H9 (cell line): ENCODE results near the gene PI3. TPM values are rescaled to one million over a fixed set of nuclear protein-coding genes. Genes with fewer than 3 reads are reported as not detected.

Experiments
- DNase-seq: peaks from one replicate; pipeline ENCODE4 v3.0.0-alpha.2; 2017
- H2AFZ ChIP-seq: one replicate; pipeline ENCODE4 v1.6.1; 2013; ENCODE audit warnings: mild to moderate bottlenecking, low read length, control low read depth, moderate library complexity
- H2AK5ac ChIP-seq: 2 replicates; pipeline ENCODE4 v1.6.1; 2013; ENCODE audit warnings: low read length, control low read depth, mixed read lengths; ENCODE audit not compliant: insufficient read length
- H2BK120ac ChIP-seq: one replicate; pipeline ENCODE4 v1.6.1; 2013; ENCODE audit warnings: low read depth, mild to moderate bottlenecking, low read length, control low read depth, inconsistent platforms; ENCODE audit not compliant: poor library complexity, severe bottlenecking
- H2BK12ac ChIP-seq: 2 replicates; pipeline ENCODE4 v1.6.1; 2013; ENCODE audit warnings: low read length, control low read depth, mixed read lengths, low read depth; ENCODE audit not compliant: insufficient read length
- H2BK15ac ChIP-seq: 2 replicates; pipeline ENCODE4 v1.6.1; 2013; ENCODE audit warnings: low read depth, low read length, control low read depth
- H2BK20ac ChIP-seq: one replicate; pipeline ENCODE4 v1.6.1; 2013; ENCODE audit warnings: low read depth, mild to moderate bottlenecking, low read length, control low read depth, inconsistent platforms; ENCODE audit not compliant: poor library complexity, severe bottlenecking
- H2BK5ac ChIP-seq: 2 replicates; pipeline ENCODE4 v1.6.1; 2013; ENCODE audit warnings: low read length, control low read depth, mixed read lengths; ENCODE audit not compliant: insufficient read length
- H3K14ac ChIP-seq: 2 replicates; pipeline ENCODE4 v1.6.1; 2013; ENCODE audit warnings: low read length, control low read depth; ENCODE audit not compliant: insufficient read depth
- H3K18ac ChIP-seq: 2 replicates; pipeline ENCODE4 v1.6.1; 2013; ENCODE audit warnings: low read depth, mild to moderate bottlenecking, mixed read lengths, low read length, control low read depth; ENCODE audit not compliant: insufficient read length
- H3K23ac ChIP-seq: 2 replicates; pipeline ENCODE4 v1.6.1; 2013; ENCODE audit warnings: low read length, control low read depth, mixed read lengths, low read depth; ENCODE audit not compliant: insufficient read length
- H3K23me2 ChIP-seq: 2 replicates; pipeline ENCODE4 v1.6.1; 2013; ENCODE audit warnings: low read depth, mild to moderate bottlenecking, mixed read lengths, low read length, control low read depth; ENCODE audit not compliant: insufficient read length, poor library complexity, severe bottlenecking
- H3K27ac ChIP-seq: 2 replicates; pipeline ENCODE4 v1.5.1; 2013; ENCODE audit warnings: low read length, control low read depth, mixed read lengths, low read depth; ENCODE audit not compliant: insufficient read length
- H3K27me3 ChIP-seq: 2 replicates; pipeline ENCODE4 v1.6.1; 2013; ENCODE audit warnings: low read length, control low read depth, inconsistent platforms; ENCODE audit not compliant: insufficient read depth
- H3K4ac ChIP-seq: 2 replicates; pipeline ENCODE4 v1.6.1; 2013; ENCODE audit warnings: low read depth, mild to moderate bottlenecking, control low read depth, inconsistent platforms, low read length, moderate library complexity
- H3K4me1 ChIP-seq: 2 replicates; pipeline ENCODE4 v1.6.1; 2013; ENCODE audit warnings: low read length, control low read depth, inconsistent platforms; ENCODE audit not compliant: insufficient read depth
- H3K4me2 ChIP-seq: 2 replicates; pipeline ENCODE4 v1.6.1; 2013; ENCODE audit warnings: low read length, control low read depth, mixed read lengths; ENCODE audit not compliant: insufficient read length, insufficient read depth
- H3K56ac ChIP-seq: 2 replicates; pipeline ENCODE4 v1.6.1; 2013; ENCODE audit warnings: low read depth, mild to moderate bottlenecking, mixed read lengths, low read length, control low read depth; ENCODE audit not compliant: insufficient read length
- H3K79me1 ChIP-seq: 2 replicates; pipeline ENCODE4 v1.6.1; 2013; ENCODE audit warnings: low read depth, mild to moderate bottlenecking, moderate library complexity, low read length, control low read depth, inconsistent platforms; ENCODE audit not compliant: insufficient read depth, poor library complexity, severe bottlenecking
- H3K79me2 ChIP-seq: 2 replicates; pipeline ENCODE4 v1.6.1; 2013; ENCODE audit warnings: low read length, control low read depth, inconsistent platforms; ENCODE audit not compliant: insufficient read depth
- H3K9ac ChIP-seq: 2 replicates; pipeline ENCODE4 v1.6.1; 2013; ENCODE audit warnings: low read length, control low read depth, mixed read lengths; ENCODE audit not compliant: insufficient read length; ENCODE audit errors: extremely low read depth
- H3K9me3 ChIP-seq: one replicate; pipeline ENCODE4 v1.6.1; 2013; ENCODE audit warnings: low read depth, low read length, inconsistent platforms; ENCODE audit not compliant: control insufficient read depth
- H3T11ph ChIP-seq: one replicate; pipeline ENCODE4 v1.6.1; 2013; ENCODE audit warnings: mild to moderate bottlenecking, low read length, control low read depth, inconsistent platforms
- H4K20me1 ChIP-seq: one replicate; pipeline ENCODE4 v1.6.1; 2013; ENCODE audit not compliant: control insufficient read depth, insufficient read length, insufficient read depth
- H4K5ac ChIP-seq: 2 replicates; pipeline ENCODE4 v1.6.1; 2013; ENCODE audit warnings: low read depth, mild to moderate bottlenecking, mixed read lengths, low read length, control low read depth; ENCODE audit not compliant: insufficient read length
- H4K8ac ChIP-seq: replicated peaks from 2 replicates; pipeline ENCODE4 v1.6.1; 2013; ENCODE audit warnings: low read length, control low read depth, mixed read lengths, low read depth; ENCODE audit not compliant: insufficient read length
- H4K91ac ChIP-seq: 2 replicates; pipeline ENCODE4 v1.6.1; 2013; ENCODE audit warnings: low read depth, mild to moderate bottlenecking, moderate library complexity, mixed read lengths, low read length, control low read depth; ENCODE audit not compliant: insufficient read length
- H3K27ac Mint-ChIP-seq, 3 experiments: 2 replicates in 2 of 3; 3 replicates in 1 of 3; pipeline ENCODE4 v1.8.0; 2020 to 2021; ENCODE audit warnings: mixed read lengths in 3 of 3, mild to moderate bottlenecking in 1 of 3, moderate library complexity in 1 of 3
- H3K27me3 Mint-ChIP-seq: 2 replicates; pipeline ENCODE4 v1.8.0; 2021; ENCODE audit warnings: low read depth, mild to moderate bottlenecking, moderate library complexity, mixed read lengths
- H3K36me3 Mint-ChIP-seq, 3 experiments: 2 replicates in 2 of 3; 3 replicates in 1 of 3; pipeline ENCODE4 v1.8.0; 2020 to 2021; ENCODE audit warnings: low read depth in 3 of 3, mixed read lengths in 3 of 3; ENCODE audit not compliant: insufficient read depth in 1 of 3
- H3K4me1 Mint-ChIP-seq, 2 experiments: 2 replicates each; pipeline ENCODE4 v1.8.0; 2020; ENCODE audit warnings: mixed read lengths in 2 of 2
- H3K4me3 Mint-ChIP-seq, 2 experiments: 2 replicates in 1 of 2; 3 replicates in 1 of 2; pipeline ENCODE4 v1.8.0; 2020 to 2021; ENCODE audit warnings: mild to moderate bottlenecking in 2 of 2, mixed read lengths in 2 of 2, moderate library complexity in 1 of 2
- H3K9me3 Mint-ChIP-seq, 2 experiments: 2 replicates in 1 of 2; 3 replicates in 1 of 2; pipeline ENCODE4 v1.8.0; 2020; ENCODE audit warnings: mild to moderate bottlenecking in 2 of 2, mixed read lengths in 2 of 2, moderate library complexity in 1 of 2
- WGBS: extraction: QIAGEN DNeasy Blood & Tissue Kit; methylation state at CpG from one replicate; pipeline ENCODE4 v1.1.7; 2013; ENCODE audit warnings: missing lambda C conversion rate, low lambda C conversion rate, mixed read lengths; ENCODE audit not compliant: insufficient read length; ENCODE audit errors: extremely low coverage; 5-methylcytosine and 5-hydroxymethylcytosine counted together
- total RNA-seq: library from RNA; stranded (reverse); gene quantifications from 2 replicates; pipeline ENCODE4 v1.2.1, GENCODE V29; 2021
- TF ChIP-seq, protein P1 (sequence below): fragments of 200-600 bp; sonication (generic); conservative IDR thresholded peaks from 3 replicates; pipeline ENCODE4 v1.8.0; 2021; ENCODE audit warnings: antibody characterized with exemption, mild to moderate bottlenecking

The PI3 gene
- total RNA-seq, 1 experiment from 2014 or later: not detected

DNA sequence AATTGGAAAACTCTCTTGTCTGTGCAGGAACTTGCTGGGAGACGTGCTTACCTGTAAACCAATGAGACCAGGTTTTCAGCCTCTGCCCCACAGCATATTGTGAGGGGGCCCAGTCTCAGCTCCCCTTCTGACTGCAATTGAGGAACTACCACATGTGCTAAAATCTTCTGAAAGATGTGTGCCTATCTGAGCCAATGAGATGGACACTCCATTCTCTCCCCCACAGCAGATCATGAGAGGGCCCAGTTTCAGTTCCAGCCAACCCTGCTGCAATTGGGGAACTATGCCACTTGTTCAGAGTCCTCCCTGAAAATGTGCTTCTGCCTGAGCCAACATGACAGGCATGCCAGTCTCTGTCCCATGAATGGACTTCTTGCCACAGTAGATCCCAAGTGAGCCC, 20.9 kb upstream of the PI3 start:
- Histone ChIP-seq H2BK15ac (no peak overlapping the region), H3K79me2 (no peaks in the 10 kb centered on the region), H4K20me1 (no peaks in the 10 kb centered on the region), H2BK5ac (no peak overlapping the region), H3K27me3 (no peaks in the 10 kb centered on the region), H3K14ac (no peak overlapping the region), H2BK12ac (no peak overlapping the region), H3K9me3 (no peaks in the 10 kb centered on the region), H3K18ac (no peak overlapping the region), H2AK5ac (no peak overlapping the region), H3K27ac (no peak overlapping the region), H3K4ac (no peak overlapping the region), H3K4me2 (no peak overlapping the region), H3K9ac (no peak overlapping the region), H4K8ac (no peak overlapping the region), H3K79me1 (no peaks in the 10 kb centered on the region), H2BK120ac (no peak overlapping the region), H4K5ac (no peak overlapping the region), H2BK20ac (no peak overlapping the region), H3K4me1 (no peaks in the 10 kb centered on the region), H4K91ac (no peak overlapping the region), H2AFZ (no peak overlapping the region), H3K23me2 (no peaks in the 10 kb centered on the region), H3K56ac (no peak overlapping the region), H3K23ac (no peak overlapping the region), H3T11ph (no peak overlapping the region)
- WGBS: no CpG with 5 or more reads among the region's 1 CpG
- Mint-ChIP-seq H3K36me3 (no peaks in the 10 kb centered on the region; a peak in 1 of 7 replicates), H3K4me3 (no peak overlapping the region), H3K27me3 (peaks cover 16% of the 10 kb centered on the region), H3K4me1 (no peaks in the 10 kb centered on the region), H3K9me3 (peaks cover 5 to 17% of the 10 kb centered on the region in 2 experiments), H3K27ac (no peak overlapping the region)
- no peak for DNase-seq
- TF ChIP-seq, protein P1, sequence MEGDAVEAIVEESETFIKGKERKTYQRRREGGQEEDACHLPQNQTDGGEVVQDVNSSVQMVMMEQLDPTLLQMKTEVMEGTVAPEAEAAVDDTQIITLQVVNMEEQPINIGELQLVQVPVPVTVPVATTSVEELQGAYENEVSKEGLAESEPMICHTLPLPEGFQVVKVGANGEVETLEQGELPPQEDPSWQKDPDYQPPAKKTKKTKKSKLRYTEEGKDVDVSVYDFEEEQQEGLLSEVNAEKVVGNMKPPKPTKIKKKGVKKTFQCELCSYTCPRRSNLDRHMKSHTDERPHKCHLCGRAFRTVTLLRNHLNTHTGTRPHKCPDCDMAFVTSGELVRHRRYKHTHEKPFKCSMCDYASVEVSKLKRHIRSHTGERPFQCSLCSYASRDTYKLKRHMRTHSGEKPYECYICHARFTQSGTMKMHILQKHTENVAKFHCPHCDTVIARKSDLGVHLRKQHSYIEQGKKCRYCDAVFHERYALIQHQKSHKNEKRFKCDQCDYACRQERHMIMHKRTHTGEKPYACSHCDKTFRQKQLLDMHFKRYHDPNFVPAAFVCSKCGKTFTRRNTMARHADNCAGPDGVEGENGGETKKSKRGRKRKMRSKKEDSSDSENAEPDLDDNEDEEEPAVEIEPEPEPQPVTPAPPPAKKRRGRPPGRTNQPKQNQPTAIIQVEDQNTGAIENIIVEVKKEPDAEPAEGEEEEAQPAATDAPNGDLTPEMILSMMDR: no peak
